ENCODE data around the gene CAMTA1.

The CAMTA1 gene

DNA sequence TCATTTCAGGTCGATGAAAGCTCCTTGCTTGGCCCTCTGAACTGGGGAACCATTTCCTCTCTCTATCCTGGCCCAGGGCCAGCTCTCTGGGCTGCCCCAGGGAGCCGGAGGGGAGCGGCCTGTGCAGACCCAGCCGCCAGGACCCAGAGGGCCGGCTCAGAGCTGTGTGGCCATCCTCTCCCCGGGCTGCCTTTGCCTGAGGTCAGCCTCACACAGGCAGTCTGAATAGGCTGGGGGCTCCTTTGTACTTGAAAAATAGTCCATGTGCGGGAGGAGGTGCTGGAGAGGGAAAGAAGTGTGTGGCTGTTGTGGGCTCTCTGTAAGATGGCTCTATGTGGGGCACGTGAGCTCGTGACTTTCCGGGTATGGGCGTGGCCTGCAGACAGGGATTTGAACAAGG is 710.7 kb downstream of the CAMTA1 start:
- no peak for DNase-seq

- no peak for DNase-seq
Measured at GRCh38 chr1:7497107-7497637, 711.9 kb downstream of the CAMTA1 start.

DNA sequence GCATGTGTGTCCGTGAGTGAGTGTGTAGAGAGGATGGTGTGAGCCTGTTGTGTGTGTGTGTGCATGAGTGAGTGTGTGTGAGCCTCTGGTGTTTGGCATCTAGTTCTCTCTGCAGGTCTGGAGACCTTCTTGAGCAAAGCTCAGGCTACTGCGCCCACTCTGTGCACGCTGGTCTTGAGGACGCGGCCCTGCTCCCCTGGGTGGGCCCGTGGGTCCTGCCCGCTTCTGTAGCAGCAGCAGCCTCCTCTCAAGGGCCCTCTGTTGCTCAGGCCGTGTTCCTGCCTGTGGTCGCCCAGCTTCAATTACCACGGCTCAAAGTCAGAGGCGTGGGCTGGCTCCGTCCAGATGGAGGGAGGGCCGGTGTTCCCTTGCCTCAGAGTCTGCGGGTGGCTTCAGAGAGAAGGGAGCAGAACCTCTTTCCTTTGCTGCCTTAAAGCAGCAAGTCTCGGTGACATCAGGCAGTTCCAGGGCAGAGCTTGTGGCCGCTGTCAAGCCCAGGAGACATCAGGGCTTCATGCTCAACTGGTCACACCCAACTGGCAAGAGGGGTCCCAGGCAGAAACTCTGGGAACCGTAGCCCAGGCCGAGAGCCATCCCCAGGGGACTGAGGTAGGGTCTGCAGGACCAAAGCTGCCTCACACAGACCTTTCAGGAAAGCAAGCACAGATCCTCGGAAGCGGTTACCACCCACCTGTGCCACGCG is 715.3 kb downstream of the CAMTA1 start:
- no peak for DNase-seq

- no peak for DNase-seq
Measured at GRCh38 chr1:7501084-7501491, 715.8 kb downstream of the CAMTA1 start.

DNA sequence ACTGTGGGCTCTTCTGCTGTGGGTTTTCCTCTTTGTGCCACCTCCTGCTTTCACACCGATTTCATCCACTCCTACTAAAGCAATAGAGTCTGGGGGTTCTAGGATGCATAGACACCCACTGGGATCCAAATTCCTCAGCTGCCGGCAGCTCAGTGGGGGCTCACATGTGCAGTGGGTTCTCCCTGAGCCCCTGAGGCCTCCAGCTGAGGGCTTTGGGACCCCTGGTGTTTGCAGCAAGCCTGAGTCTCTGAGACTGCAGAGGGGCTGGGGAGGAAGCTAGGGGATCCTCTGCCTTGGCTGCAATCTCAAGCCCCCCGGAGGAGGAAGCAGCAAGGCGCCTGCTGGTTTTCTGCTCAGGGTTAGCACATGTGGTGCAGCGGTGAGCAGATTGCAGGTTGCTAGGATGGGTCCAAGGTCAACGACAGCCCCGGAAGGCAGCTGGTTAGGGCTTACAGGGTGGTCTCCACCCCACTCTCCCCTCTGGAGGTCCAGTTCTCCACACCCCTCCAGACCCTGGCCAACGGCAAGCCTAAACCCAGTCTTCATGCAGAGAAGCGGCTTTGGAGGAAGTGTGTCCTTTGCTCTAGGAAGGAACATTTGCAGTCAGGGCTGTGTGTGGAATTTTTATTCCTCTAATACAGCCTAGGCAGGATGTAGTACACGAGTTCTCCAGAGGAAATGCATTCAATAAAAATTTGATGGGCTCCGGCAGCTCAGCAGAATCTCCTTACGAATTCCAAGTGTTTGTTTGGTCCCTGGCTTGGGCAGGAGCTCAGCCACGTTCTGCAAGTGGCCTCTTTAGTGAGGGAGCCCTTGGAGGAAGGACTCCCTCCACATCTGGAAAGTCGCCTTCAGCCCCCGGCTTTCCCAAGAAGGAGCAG is 716.7 kb downstream of the CAMTA1 start:
- DNase-seq, result no peak

- no peak for DNase-seq
Measured at GRCh38 chr1:7503691-7504437, 718.6 kb downstream of the CAMTA1 start.

DNA sequence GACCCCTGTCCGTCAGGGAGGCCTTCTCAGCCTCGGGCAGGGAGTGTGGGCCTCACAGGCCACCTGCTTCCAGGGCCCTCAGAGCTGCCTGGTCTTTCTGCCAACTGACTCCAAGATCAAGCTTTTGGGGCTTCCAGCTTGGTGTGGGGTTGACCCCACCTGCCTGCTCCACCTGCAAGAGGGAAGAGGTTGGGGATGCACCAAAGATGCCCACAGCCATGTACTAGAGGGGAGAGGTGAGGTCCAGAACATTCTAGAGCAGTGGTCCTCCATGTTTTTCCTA is 719.1 kb downstream of the CAMTA1 start:
- DNase-seq, result no peak

- DNase-seq, result no peak
Measured at GRCh38 chr1:7505094-7505770, 720.0 kb downstream of the CAMTA1 start.

GRCh38 chr1:7505771-7506453 is 720.7 kb downstream of the CAMTA1 start:
- DNase-seq, result no peak

DNA sequence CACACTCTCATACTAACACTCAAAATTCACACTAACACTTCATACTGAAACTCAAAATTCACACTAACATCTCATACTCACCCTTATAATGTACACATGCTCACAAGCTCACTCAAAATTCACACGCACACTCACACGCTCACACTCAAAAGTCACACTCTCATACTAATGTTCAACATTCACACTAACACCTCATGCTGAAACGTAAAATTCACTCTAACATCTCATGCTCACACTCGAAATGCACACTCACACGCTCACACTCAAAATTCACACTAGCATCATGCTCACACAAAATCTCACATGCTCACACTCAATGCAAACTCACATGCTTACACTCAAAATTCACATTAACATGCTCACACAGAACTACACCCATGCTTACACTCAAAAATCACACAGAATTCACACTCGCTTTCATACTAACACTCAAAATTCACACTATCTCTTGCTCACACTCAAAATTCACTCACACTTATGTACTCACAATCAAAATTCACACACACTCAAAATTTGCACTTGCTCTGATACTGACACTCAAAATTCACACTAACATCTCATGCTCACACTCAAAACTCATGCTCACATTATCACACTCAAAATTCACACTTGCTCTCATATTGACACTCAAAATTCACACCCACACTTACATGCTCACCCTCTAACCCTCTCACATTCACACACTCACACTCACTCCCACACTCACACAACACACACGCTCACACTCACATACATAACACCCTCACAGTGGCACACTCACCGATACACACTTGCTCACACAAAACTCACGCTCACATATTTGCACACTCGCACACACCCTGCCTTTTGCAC is 721.4 kb downstream of the CAMTA1 start:
- DNase-seq, result no peak

DNA sequence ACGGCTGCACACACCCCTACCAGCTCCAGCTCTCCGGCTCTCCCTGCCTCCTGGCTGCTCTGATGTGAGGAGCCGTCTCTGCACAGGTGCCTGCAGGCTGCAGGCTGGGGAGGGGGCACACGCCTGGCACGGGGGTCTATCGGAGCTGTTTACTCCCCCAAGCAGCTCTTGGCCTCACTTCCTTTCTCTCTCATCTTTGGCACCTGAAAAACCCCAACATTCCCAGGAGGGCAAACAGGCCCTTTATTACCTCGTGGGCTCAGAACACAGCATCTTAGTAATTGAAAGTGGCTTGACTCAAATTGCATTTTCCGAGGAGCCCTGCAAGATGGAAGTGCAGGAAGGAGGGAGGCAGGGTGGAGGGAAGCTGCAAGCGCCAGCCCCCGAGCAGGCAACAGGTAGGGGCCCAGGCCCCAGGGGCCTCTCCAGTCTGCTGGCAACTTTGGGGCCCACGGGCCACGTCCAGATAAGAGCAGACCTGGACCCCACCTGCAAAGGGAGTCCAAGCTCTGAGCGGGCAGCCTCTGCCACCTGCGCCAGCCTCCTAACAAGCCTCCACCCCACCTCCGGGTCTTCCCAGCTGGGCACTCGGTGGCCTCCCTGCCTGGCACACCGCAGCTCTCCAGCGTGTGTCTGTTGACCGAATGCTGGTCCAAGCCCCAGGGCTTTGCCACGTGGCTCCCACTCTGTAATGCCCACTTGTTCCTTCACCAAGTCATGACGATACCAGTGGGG is 722.2 kb downstream of the CAMTA1 start:
- DNase-seq, result no peak

DNA sequence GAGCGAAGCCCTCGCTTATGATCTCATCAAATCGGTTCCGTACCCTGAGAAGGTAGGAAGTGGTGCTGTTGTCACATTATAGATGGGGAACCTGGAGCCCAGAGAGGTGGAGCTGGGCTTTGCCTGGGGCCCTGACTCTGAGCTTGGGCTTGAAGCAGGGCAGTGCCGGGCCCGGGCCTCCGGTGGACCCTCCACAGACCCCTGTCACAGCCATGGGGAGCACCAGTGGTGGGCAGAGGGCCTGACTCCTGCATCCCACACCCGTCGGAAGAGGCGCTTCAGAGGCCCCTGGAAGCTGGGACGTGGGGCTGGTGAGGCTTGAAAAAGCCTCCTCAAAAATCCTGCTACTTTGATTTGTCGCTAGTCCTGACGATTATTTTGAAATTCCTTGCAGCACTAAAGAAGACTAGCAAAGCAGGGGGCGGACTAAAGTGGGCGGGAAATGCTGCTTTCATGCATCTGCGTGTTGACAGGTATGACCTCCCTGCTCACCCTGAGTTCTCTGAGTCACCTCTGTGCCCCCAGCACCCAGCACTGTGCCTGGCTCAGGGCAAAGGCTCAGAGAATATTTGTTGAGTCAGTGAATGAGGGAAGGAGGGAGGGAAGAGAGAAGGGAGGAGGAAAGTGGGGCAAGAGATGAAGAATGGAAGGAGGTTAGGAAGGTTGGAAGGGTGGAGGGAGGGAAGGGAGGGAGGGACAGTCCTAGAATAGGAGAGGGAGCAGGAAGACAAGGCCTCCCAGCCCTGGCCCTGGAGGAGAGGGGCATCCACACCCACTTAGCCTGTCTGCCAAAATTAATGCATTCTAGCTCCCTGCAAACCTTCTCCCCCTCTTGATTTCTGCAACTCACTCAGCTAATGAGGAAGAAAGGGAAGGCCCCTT is 723.0 kb downstream of the CAMTA1 start:
- no peak for DNase-seq

- DNase-seq, result no peak
Measured at GRCh38 chr1:7508934-7509519, 723.8 kb downstream of the CAMTA1 start.

GRCh38 chr1:7509598-7509997 is 724.3 kb downstream of the CAMTA1 start:
- no peak for DNase-seq

DNA sequence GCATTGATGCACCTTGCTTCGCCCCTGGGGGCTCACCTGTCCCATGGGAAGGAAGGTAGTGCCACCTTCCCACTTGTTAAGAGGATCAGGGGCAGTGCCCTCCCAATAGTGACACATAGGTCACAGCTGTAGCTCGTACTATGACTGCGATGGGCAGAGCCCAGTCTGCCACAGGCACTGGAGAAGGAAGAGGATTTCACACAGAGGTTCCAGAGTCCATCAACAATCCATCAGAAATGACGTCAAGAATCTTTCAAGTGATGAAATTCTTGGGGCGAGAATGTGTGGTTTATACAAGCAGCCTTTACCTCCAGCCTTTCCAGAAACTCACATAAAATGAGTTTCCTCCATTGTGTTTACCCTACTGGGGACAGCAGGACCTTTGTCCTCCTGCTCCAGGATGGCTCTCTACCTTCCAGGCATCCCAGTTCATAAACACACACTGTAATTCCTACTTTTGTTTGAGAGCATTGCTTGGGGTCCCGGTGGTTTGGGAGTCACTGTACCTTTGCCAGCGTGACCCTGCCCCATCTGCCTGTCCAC is 725.2 kb downstream of the CAMTA1 start:
- no peak for DNase-seq

DNA sequence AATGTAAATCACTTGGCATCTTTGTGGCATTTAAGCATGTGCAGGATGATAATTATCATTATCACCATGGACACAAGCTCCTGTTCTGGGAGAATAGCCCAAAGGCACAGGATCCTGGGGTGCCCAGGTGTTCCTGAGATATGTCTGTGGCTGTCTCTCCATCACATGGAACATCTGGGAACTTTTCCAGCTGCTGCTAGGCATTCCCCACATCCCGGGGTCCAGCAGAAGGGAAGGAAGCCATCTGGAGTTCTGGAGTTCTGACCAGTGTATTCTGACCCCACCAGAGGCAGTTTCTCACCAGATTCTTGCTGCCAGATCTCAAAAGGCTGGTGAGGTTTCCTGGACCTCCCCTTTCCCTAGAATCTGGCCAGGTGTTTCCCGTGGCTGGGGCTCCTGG is 726.1 kb downstream of the CAMTA1 start:
- DNase-seq, result no peak

DNA sequence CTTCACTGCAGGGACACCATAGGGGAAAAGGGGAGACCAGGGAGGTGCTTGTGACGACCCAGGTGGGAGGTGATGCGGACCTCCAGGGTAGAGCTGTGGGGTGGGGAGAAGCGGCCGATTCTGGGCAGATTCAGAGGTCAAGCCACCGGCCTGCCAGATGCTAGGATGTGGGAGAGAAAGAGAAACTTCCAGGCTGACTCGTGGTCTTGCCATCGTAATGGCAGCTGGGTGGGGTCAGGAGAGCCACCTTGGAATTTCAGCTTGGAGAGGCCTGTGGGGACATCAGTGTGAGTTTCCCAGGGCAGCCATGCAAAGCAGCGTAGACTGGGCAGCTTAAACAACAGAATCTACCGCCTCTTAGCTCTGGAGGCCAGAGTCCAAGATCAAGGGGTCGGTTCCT is 727.8 kb downstream of the CAMTA1 start:
- no peak for DNase-seq

- DNase-seq, result no peak
Measured at GRCh38 chr1:7515175-7515574, 729.9 kb downstream of the CAMTA1 start.

GRCh38 chr1:7515904-7516303 is 730.6 kb downstream of the CAMTA1 start:
- DNase-seq, result no peak

Data from NCI-H2227 treated with DMSO at 0.1 percent for 48 hours (cell line).